GM19452 (cell line): ENCODE measurements around the gene PPP2R3A.
A peak's percentile ranks its signal among the peaks of the same experiment; 100 is the strongest.
"Not testable (repeated sequence)": the region's sequence is repeated elsewhere in the genome, so short reads cannot be mapped to it uniquely, and the experiment has no call there.

Source experiments
- ATAC-seq: cut with Tn5 transposase; IDR thresholded peaks from one replicate; pipeline ENCODE4 v1.9.1; 2021; ENCODE audit not compliant: unreplicated experiment

The PPP2R3A gene

GRCh38 chr3:136146981-136147729 lies 181.6 kb downstream of the PPP2R3A start:
- no peak for ATAC-seq

DNA sequence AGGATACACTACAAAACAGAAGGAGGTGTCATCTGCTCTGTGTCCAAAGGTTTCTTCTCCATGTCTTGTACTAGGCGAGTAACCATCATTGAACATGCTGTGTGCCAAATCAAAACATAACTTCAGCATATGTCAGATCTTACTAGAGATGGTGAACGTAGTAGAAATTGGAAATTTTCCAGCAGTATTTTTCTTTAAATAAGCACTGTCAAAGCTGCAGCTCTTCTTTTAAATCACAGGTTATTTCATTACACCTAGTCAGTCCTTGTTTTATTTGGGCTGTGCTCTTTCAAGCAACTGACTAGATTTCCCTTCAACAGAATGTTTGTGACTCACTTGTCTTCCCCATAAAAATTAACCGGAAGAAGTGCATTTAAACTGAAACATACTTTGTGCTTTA lies 184.1 kb downstream of the PPP2R3A start:
- ATAC-seq = no peak

DNA sequence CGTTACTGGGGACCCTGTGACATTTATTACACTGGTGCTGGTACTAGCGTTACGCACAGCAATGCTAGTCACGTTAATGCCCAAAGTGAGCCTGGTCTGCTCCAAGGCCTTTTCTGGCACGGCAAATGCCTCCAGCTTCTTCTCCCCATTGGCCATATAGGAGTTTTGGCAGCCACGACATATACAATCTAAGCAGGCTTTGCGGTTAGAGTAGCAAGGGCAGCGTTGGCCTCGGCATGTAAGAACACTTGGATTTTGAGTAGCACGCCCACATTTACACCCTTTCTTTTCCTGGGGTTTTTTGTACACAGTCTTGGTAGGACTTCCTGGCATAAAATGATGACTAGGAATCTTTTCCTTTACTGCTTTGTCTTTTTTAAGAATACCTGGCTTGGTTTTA lies 185.7 kb downstream of the PPP2R3A start:
- ATAC-seq = no peak

DNA sequence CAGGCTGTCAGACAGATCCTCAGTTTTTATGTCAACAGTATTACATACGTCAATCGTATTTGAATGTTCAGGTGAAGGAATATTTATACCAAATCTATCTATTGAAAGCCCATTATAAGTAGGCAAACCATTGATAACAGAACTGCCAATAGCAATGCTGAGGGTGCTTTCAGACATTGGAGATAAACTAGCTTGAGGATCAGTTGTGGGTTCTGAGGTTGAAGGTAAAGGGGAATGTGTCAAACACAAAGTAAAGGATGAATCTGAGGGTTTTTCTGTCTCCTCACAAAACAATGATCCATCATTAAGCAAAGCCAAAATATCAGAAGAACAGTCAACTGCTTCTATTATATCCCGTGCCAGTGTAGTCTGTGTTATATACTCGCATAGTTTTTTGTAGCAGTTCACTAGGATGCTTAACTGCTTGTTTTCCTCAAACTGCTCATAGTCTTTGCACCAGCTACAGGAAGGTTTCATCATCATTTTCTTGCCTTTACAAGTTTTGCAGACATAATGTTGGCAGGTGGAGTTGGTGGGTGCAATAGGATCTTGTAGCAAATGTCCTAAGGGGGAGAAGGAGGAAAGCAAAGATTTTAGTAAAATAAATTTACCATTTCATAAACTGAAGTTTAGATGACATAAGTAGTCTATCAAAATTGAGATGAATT lies 186.8 kb downstream of the PPP2R3A start:
- no peak for ATAC-seq

- ATAC-seq = no peak
Observed at GRCh38 chr3:136152963-136153362, 187.4 kb downstream of the PPP2R3A start.

DNA sequence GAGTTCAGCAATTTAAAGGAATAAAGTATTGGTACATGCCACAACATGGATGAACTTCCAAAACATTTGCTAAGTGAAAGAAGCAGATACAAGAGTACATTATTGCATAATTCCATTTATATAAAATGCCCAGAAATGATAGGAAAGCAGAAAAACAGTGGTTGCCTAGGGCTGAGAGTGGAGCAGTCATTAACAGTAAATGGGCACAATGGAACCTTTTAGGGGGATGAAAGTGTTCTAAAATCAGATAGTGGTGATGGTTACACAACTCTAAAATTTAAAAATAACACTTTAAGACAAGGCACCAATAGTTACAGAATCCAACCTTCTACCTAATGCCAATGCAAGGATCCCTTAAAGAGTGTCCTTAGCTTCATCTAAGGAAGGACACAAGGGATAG lies 196.0 kb downstream of the PPP2R3A start:
- no peak for ATAC-seq

DNA sequence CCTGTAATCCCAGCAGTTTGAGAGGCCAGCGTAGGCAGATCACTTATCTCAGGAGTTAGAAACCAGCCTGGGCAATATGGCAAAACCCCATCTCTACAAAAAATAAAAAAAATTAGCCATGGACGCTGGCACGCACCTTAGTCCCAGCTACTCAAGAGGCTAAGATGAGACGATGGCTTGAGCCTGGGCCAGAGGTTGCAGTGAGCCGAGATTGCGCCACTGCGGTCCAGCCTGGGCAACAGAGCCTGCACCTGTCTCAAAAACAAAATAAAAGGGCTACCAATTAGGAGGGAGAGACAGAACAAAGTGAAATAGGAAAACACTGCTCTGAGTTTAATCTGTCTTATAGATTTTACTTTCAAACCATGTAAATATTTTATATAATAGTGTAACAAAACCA lies 196.8 kb downstream of the PPP2R3A start:
- no peak for ATAC-seq

GRCh38 chr3:136163607-136164006 lies 198.1 kb downstream of the PPP2R3A start:
- not testable (repeated sequence) for ATAC-seq

DNA sequence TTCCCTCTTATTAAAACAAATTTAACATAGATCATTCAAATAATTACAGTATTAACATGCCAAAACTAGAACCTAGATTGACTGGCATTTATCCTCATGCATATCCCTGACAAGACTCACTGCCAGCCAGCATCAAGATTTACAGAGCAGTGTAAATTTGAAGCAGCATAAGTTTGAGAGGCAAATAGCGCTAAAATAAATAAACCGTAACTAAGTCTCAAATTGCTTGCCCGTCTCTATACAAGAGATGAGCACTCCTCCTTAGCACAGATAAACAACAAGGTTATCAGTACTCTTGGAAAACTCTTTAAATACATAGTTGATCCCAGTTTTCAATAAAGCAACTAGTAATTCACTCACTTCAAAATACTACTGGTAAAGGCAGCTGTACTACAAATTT lies 201.0 kb downstream of the PPP2R3A start:
- no peak for ATAC-seq

- not testable (repeated sequence) for ATAC-seq
Observed at GRCh38 chr3:136168236-136168635, 202.7 kb downstream of the PPP2R3A start.

DNA sequence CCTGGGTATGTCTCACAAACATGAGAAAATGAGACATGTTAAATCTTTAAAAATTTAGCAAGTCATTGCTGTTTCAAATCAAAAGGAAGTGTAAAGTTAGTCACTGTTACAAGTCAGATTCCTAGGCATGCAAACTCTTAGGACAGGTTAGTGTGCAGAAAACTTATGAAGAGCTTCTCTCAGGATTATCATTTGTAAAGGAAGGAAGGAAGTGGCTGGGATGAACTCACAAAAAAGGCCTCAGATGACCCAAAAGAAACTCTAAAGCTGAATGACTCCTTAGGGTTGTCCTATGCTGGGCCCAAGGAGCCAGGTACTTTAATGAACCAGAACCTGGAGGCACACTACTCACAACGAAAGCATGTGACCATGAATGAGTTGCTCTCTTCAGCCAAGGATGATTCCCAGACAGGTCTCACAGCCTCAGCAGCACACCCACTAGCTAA lies 205.6 kb downstream of the PPP2R3A start:
- ATAC-seq = no peak

- ATAC-seq = no peak
Observed at GRCh38 chr3:136173939-136174490, 208.5 kb downstream of the PPP2R3A start.

GRCh38 chr3:136177876-136178275 lies 212.3 kb downstream of the PPP2R3A start:
- no peak for ATAC-seq

DNA sequence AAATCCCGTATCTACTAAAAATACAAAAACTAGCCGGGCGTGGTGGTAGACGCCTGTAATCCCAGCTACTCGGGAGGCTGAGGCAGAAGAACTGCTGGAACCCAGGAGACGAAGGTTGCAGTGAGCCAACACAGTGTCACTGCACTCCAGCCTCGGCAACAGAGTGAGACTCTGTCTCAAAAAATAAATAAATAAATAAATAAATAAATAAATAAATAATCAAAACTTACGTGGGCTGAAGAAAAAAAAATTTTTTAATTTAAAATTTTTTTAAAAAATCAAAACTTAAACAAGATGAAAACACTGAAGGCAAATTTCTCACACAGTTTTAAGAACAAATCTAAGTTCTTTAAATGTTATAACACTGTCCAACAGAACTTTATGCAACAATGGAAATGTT lies 216.2 kb downstream of the PPP2R3A start:
- no peak for ATAC-seq

GRCh38 chr3:136184703-136185102 lies 219.2 kb downstream of the PPP2R3A start:
- ATAC-seq = no peak

DNA sequence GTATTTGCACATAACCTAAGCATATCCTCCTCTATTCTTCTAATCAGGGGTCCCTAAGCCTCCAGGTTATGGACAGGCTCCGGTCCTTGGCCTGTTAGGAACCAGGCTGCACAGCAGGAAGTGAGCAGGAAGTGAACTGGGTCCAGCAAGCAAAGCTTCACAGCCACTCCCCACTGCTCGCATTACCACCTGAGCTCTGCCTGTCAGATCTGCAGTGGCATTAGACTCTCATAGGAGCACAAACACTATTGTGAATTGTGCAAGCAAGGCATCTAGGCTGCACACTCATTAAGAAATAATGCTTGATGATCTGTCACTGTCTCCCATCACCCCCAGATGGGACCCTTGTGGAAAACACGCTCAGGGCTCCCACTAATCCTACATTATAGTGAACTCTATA lies 220.8 kb downstream of the PPP2R3A start:
- peak; percentile 57 for ATAC-seq

DNA sequence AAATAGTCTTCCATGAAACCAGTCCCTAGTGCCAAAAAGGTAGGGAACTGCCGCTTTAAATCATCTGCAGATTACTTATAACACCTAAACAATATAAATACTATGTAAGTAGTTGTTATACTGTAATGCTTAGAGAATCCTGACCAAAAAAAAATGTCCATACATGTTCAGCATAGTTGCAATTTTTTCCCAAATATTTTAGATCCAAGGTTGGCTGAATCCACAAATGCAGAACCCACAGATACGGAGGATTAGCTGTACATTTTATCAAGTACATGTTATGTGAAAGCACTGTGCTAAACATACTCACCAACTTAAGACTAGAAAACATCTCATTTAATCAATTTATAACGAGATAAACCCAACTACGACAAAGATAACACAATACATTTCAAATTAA lies 221.3 kb downstream of the PPP2R3A start:
- no peak for ATAC-seq

GRCh38 chr3:136187868-136188267 lies 222.3 kb downstream of the PPP2R3A start:
- no peak for ATAC-seq

DNA sequence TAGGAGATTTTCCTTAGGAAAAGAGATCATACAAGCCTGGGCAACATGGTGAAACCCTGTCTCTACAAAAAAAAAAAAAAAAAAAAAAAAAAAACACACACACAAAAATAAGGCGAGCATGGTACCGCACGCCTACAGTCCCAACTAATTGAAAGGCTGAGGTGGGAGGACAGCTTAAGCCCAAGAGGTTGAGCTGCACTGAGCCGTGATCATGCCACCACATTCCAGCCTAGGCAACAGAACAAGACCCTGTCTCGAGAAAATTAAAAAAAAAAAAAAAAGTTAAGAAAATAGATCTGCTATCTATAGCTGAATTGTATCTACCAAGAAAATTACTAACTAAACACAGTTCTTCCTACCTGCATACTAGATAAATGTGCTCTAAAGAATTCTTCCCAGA lies 223.5 kb downstream of the PPP2R3A start:
- ATAC-seq = no peak

GRCh38 chr3:136189859-136190617 lies 224.5 kb downstream of the PPP2R3A start:
- no peak for ATAC-seq

DNA sequence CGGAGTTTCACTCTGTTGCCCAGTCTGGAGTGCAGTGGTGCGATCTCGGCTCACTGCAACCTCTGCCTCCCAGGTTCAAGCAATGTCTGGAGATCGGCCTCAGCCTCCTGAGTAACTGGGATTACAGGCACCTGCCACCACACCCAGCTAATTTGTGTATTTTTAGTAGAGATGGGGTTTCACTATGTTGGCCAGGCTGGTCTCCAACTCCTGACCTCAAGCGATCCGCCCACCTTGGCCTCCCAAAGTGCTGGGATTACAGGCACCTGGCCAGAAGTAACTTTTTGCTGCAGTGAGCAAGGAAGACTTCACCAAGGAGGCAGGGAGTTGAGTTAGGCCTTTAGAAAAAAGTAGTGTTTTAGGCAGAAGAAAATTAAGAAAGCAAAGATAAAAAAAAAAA lies 226.7 kb downstream of the PPP2R3A start:
- not testable (repeated sequence) for ATAC-seq

GRCh38 chr3:136192831-136193230 lies 227.3 kb downstream of the PPP2R3A start:
- ATAC-seq = no peak
